GM12801 (cell line): ENCODE results near the gene ILDR2.

Experiments used
- CTCF ChIP-seq: IDR thresholded peaks from one replicate; pipeline ENCODE4 v1.5.1; 2011; ENCODE audit warnings: control low read depth; ENCODE audit not compliant: insufficient read length; ENCODE audit errors: extremely low read depth

ILDR2 gene

GRCh38 chr1:166868639-166869038, 106.7 kb downstream of the ILDR2 start:
- TF ChIP-seq CTCF: no peak

DNA sequence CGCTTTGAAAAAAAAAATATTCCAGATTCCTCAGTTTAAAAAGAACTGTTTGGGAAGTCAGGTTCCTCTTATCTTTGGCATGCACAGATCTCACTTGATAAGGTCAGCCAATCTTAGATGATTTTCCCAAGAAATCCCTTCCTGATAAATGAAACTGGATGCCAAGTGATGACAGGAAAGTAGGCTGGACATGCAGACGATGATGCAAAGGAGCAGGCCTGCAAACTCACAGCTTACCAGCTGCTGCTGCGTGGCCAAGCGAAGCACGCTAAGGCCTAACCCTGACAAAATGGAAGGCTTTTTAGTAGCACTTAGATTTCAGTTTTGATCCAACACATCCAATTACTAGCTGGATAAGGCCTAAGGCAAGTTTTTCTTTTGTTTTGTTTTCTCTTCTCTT, 109.4 kb downstream of the ILDR2 start:
- no peak for TF ChIP-seq CTCF

- no peak for TF ChIP-seq CTCF
Measured at GRCh38 chr1:166859597-166859996, 115.7 kb downstream of the ILDR2 start.

- no peak for TF ChIP-seq CTCF
Measured at GRCh38 chr1:166858726-166859419, 116.5 kb downstream of the ILDR2 start.
